Measurements from ENCODE around the gene TOM1L2.

DNA sequence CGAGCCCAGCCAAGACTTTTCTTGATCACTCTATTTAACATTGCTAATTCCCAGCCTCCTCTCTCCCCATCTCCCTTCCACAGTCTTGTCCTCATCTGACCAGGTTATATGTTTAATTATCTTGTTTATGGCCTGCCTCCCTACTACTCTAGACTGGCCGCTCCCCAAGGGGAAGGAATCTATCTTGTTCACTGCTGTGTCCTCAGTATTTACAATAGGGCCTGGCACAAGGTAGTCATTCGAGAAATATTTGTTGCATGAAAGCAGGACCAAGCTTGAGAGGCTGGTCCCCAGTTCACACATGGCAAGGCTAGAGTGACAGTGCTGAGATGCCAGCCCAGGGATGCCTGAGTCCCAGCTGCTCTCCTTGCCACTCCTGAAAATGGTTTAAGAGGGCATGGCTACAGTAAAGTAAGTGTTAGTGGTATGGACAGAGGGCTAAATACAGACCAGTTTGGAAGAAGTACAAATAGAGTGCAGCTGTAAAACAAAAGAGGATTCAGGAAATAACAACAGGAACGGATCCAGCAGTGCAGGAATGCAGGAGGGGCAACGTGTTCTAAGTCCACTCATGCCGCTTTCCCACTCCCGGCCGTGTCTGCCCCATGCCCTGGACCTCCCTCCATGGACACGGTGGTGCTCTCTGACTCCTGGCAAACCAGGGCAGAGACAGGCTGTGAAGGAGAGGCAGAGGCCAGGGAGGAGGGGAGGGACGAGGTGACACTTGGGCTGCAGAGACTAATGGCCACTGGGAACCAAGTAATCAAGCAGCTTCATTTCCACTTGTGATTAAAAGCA lies 65.6 kb downstream of the TOM1L2 start:
- TF ChIP-seq CTCF (IDR thresholded peaks at IDR 0.05) (no peak), EZH2 (IDR thresholded peaks at IDR 0.05) (no peak), EZH2phosphoT487 (IDR thresholded peaks at IDR 0.05) (no peak)
